Uterine smooth muscle cell (primary cell): ENCODE measurements around the gene MYCBP2. TPM values are rescaled to one million over a fixed set of nuclear protein-coding genes. Genes with fewer than 3 reads are reported as not detected.

ENCODE experiments used
- total RNA-seq: library from RNA; depleted of rRNA; stranded (reverse); fragments of >200 nt; gene quantifications from 2 replicates; pipeline ENCODE4 v1.2.3, GENCODE V29; 2014

MYCBP2 gene
- total RNA-seq, result 108 and 112 TPM in 2 replicates

GRCh38 chr13:77326905-77327604, at the start of gene MYCBP2:
TSS of gene MYCBP2 (minus strand) at chr13:77327094. CDS start at chr13:77326775, 319 bp downstream.

GRCh38 chr13:77026861-77027621, 299.9 kb downstream of the MYCBP2 start, which contains the start of gene FBXL3:
TSS of gene FBXL3 (minus strand) at chr13:77027159. CDS start at chr13:77021860, 5,299 bp downstream.

Other genes with a start within 250 kb of the MYCBP2 start
- gene SCEL, start 208.6 kb upstream of the MYCBP2 start, total RNA-seq, result not detected in 2 replicates